ENCODE data around the gene AGL. TPM values are rescaled to one million over a fixed set of nuclear protein-coding genes. Genes with fewer than 3 reads are reported as not detected.
"Not testable (repeated sequence)": the region's sequence is repeated elsewhere in the genome, so short reads cannot be mapped to it uniquely, and the experiment has no call there.

The AGL gene
- polyA plus RNA-seq, 3 donors: 1.2 to 3.9 (median 1.3) TPM

- H3K27ac Mint-ChIP-seq: not testable (repeated sequence)
Observed at GRCh38 chr1:99836171-99837103, 13.7 kb upstream of the AGL start.

GRCh38 chr1:99840353-99840752, 9.8 kb upstream of the AGL start:
- H3K36me3 Mint-ChIP-seq; H3K27ac Mint-ChIP-seq; H3K4me3 ChIP-seq (replicated peaks in 1 of 3; ENCODE audit: low read depth in 2 of 3, low read length in 3 of 3); H3K9ac ChIP-seq (ENCODE audit: insufficient read depth, low read length, poor library complexity, severe bottlenecking); H3K4me1 Mint-ChIP-seq; H3K4me2 ChIP-seq (replicated peaks; ENCODE audit: extremely low read depth, low read length, poor library complexity, severe bottlenecking); H4K20me1 ChIP-seq (ENCODE audit: insufficient read depth, low read length); DNase-seq; H3K79me2 ChIP-seq (ENCODE audit: insufficient read depth, low read length); H3K27me3 Mint-ChIP-seq (ENCODE audit: low read depth in 3 of 3); H3K27me3 ChIP-seq (ENCODE audit: control insufficient read depth in 2 of 2, insufficient read depth in 2 of 2, low read length in 2 of 2); H3K27ac ChIP-seq (ENCODE audit: low read depth in 1 of 2, low read length in 2 of 2); H3K36me3 ChIP-seq (replicated peaks in 1 of 2; ENCODE audit: control insufficient read depth in 1 of 2, insufficient read depth in 2 of 2, low read length in 2 of 2); H3K9me3 ChIP-seq (replicated peaks in 1 of 2; ENCODE audit: control insufficient read depth in 1 of 2, insufficient read depth in 1 of 2, low read length in 2 of 2); H3K4me1 ChIP-seq (ENCODE audit: control insufficient read depth in 1 of 2, insufficient read depth in 2 of 2, low read length in 2 of 2); H2AFZ ChIP-seq (ENCODE audit: insufficient read depth, low read depth, low read length, poor library complexity, severe bottlenecking); intact Hi-C loops (cut with micrococcal nuclease); H3K4me3 Mint-ChIP-seq: not testable (repeated sequence)
- WGBS (ENCODE audit: insufficient coverage): 40% methylated on average over 1 of the region's 3 CpGs
- peaks cover 1 to 20% (median 10%) of the 10 kb centered on the region in 7 donors for H3K9me3 Mint-ChIP-seq

More at GRCh38 chr1:99836171-99837103, 13.7 kb upstream of the AGL start:
- H3K4me1 ChIP-seq (ENCODE audit: control insufficient read depth in 1 of 2, insufficient read depth in 2 of 2, low read length in 2 of 2); H3K9me3 ChIP-seq (replicated peaks in 1 of 2; ENCODE audit: control insufficient read depth in 1 of 2, insufficient read depth in 1 of 2, low read length in 2 of 2); H3K4me2 ChIP-seq (replicated peaks; ENCODE audit: extremely low read depth, low read length, poor library complexity, severe bottlenecking); intact Hi-C loops (cut with micrococcal nuclease); H2AFZ ChIP-seq (ENCODE audit: insufficient read depth, low read depth, low read length, poor library complexity, severe bottlenecking); H4K20me1 ChIP-seq (ENCODE audit: insufficient read depth, low read length); H3K36me3 Mint-ChIP-seq; H3K4me3 Mint-ChIP-seq; H3K4me1 Mint-ChIP-seq; DNase-seq; H3K4me3 ChIP-seq (replicated peaks in 1 of 3; ENCODE audit: low read depth in 2 of 3, low read length in 3 of 3); H3K79me2 ChIP-seq (ENCODE audit: insufficient read depth, low read length); H3K36me3 ChIP-seq (replicated peaks in 1 of 2; ENCODE audit: control insufficient read depth in 1 of 2, insufficient read depth in 2 of 2, low read length in 2 of 2); H3K9ac ChIP-seq (ENCODE audit: insufficient read depth, low read length, poor library complexity, severe bottlenecking); H3K27me3 ChIP-seq (ENCODE audit: control insufficient read depth in 2 of 2, insufficient read depth in 2 of 2, low read length in 2 of 2); H3K27me3 Mint-ChIP-seq (ENCODE audit: low read depth in 3 of 3); H3K27ac ChIP-seq (ENCODE audit: low read depth in 1 of 2, low read length in 2 of 2): not testable (repeated sequence)
- WGBS (ENCODE audit: insufficient coverage): 90% methylated on average over 1 of the region's 7 CpGs
- H3K9me3 Mint-ChIP-seq: peaks cover 1 to 26% (median 14%) of the 10 kb centered on the region in 7 donors

Data from CD14-positive monocyte (primary cell).